GM12874 (cell line): ENCODE data around the gene TLCD2.

Source experiments
- TF ChIP-seq, protein P1 (sequence below): IDR thresholded peaks from 2 replicates; pipeline ENCODE4 v1.5.1; 2011; ENCODE audit warnings: low read depth, mild to moderate bottlenecking, control low read depth, low read length, moderate library complexity; ENCODE audit not compliant: insufficient read depth

TLCD2 gene

DNA sequence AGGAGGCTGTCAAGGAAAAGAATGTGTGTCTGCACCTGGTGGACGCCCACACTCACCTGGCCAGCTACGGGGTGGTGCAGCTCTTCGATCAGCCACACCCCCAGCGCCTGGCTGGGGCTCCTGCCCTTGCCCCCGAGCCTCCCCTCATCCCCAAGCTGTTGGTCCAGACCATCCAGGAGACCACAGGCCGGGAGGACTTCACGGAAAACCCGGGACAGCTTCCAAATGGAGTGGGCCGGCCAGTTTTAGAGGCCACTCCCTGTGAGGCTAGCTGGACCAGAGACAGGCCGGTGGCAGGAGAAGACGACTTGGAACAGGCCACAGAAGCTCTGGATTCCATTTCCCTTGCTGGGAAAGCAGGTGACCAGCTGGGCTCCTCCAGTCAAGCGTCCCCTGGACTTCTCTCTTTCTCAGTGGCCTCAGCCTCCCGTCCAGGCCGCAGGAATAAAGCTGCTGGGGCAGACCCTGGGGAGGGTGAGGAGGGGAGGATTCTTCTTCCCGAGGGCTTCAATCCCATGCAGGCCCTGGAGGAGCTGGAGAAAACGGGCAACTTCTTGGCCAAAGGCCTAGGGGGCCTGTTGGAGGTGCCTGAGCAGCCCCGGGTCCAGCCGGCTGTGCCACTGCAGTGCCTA lies 16.6 kb upstream of the TLCD2 start:
- TF ChIP-seq, protein P1, sequence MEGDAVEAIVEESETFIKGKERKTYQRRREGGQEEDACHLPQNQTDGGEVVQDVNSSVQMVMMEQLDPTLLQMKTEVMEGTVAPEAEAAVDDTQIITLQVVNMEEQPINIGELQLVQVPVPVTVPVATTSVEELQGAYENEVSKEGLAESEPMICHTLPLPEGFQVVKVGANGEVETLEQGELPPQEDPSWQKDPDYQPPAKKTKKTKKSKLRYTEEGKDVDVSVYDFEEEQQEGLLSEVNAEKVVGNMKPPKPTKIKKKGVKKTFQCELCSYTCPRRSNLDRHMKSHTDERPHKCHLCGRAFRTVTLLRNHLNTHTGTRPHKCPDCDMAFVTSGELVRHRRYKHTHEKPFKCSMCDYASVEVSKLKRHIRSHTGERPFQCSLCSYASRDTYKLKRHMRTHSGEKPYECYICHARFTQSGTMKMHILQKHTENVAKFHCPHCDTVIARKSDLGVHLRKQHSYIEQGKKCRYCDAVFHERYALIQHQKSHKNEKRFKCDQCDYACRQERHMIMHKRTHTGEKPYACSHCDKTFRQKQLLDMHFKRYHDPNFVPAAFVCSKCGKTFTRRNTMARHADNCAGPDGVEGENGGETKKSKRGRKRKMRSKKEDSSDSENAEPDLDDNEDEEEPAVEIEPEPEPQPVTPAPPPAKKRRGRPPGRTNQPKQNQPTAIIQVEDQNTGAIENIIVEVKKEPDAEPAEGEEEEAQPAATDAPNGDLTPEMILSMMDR: no peak

DNA sequence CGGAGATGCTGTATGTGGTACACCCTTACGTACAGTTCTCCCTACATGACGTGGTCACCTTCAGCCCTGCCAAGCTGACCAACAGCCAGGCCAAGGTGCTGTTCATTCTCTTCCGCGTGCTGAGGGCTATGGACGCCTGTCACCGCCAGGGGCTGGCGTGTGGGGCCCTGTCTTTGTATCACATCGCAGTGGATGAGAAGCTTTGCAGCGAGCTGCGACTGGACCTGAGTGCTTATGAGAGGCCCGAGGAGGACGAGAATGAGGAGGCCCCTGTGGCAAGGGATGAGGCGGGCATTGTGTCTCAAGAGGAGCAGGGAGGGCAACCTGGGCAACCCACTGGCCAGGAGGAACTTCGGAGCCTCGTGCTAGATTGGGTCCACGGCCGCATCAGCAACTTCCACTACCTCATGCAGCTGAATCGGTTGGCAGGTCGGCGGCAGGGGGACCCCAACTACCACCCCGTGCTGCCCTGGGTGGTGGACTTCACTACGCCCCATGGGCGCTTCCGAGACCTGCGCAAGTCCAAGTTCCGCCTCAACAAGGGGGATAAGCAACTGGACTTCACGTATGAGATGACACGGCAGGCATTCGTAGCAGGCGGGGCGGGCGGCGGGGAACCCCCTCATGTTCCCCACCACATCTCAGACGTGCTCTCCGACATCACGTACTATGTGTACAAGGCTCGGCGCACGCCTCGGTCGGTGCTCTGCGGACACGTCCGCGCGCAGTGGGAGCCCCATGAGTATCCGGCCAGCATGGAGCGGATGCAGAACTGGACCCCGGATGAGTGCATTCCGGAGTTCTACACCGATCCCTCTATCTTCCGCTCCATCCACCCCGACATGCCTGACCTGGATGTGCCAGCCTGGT lies 15.7 kb upstream of the TLCD2 start:
- TF ChIP-seq, protein P1: no peak

DNA sequence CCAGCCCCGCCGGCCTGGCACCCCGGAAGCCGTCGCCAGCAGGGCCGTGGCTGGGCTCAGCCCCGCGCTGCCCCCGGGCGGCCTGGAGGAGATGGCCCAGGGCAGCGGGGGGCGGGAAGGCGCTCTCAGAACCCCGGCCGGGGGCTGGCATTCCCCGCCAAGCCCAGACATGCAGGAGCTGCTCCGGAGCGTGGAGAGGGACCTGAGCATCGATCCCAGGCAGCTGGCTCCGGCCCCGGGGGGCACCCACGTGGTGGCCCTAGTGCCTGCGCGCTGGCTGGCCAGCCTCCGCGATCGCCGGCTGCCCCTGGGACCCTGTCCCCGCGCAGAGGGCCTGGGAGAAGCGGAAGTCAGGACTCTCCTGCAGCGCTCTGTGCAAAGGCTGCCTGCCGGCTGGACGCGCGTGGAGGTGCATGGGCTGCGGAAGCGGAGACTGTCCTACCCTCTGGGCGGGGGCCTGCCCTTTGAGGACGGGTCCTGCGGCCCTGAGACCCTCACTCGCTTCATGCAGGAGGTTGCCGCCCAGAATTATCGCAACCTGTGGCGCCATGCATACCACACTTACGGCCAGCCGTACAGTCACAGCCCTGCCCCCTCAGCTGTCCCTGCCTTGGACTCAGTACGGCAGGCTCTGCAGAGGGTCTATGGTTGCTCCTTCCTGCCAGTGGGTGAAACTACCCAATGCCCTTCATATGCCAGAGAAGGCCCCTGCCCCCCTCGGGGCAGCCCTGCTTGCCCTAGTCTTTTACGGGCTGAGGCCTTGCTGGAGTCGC lies 14.9 kb upstream of the TLCD2 start:
- TF ChIP-seq, protein P1: peak; percentile 14; the same call in 1 of the 2 replicates

DNA sequence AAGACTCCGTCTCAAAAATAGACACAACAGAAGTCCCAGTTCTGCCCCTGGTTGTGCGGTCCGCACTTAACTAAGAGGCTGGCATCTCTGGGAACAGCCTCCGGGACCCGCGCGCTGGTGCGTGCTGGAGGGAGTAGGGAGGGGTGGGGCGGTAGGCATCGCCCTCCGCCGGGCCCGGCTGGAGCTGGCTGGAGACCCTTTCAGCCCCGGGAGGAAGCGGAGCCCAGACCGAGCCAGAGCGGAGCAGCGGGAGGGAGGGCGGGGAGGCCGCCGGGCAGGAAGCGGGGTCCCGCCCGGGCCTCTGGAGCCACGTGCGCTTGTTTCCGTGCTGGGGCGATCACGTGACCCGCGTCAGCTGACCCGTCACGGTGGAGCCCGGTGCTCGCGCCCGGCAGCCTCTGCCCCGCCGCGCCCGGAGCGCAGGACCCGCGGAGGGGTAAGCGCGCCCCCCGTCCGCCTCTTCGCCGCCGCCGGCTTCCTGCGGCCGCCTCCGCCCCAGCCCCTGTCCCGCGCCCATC lies 14.2 kb upstream of the TLCD2 start, which contains the start of gene WDR81:
Gene WDR81 (plus strand): TSS at position 354 of the 518 bp plus-strand sequence. CDS start 256 bp downstream, outside the sequence.
- TF ChIP-seq, protein P1: no peak

DNA sequence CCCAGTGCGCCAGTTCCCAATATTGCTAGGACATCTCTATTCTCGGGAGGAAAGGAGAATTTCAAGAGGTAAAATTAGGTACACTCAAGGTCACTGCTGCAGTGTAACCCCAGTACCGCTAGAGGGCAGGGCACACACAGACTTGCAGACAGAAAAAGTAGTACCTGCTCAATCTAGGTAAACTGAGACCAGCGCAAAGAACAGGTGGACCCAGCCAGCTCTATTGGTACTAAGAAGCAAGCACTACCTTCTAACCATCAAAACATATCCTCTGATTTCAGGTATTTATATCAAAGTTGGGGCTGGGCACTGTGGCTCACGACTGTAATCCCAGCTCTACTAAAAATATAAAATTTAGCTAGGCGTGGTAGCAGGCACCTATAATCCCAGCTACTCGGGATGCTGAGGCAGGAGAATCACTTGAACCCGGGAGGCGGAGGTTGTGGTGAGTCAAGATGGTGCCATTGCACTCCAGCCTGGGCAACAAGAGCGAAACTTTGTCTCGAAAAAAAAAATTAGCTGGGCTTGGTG lies 10.7 kb upstream of the TLCD2 start:
- TF ChIP-seq, protein P1: peak; percentile 96

DNA sequence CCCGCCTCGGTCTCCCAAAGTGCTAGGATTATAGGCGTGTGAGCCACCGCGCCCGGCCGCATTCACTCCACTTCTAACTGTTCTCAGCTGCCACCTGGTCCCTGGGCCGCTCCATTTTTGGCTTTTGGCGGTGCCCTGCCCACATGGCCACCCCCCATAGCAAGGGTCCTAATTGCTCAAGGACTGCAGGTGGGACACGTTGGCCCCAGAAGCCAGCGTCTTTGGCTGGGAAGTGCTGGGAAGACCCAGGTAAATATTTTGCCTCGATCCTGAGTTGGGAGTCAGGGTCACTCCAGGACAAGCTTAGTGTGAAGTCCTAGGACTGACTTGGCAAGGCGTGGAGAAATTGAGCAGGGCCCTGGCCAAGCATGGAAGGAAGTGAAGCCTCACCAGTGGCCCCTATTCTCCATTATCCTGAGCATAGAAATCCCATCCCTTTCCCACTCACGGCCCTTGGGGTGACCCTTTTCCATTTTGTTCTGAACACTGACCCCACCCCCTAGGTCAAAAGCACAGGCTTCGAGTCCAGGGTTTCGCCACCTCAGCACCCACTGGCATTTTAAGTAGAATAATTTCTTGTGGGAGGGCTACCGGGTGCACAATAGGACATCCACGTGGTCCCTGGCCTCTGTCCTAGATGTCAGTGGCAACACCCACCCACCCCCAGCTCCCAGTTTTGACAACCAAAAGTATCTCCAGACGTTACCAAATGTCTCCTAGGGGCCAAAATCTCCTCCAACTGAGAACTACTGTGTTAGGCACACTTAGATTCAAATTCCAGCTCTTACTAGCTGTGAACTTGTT lies 8.4 kb upstream of the TLCD2 start:
- TF ChIP-seq, protein P1: no peak
